ENCODE results near the gene TRIM59.

DNA sequence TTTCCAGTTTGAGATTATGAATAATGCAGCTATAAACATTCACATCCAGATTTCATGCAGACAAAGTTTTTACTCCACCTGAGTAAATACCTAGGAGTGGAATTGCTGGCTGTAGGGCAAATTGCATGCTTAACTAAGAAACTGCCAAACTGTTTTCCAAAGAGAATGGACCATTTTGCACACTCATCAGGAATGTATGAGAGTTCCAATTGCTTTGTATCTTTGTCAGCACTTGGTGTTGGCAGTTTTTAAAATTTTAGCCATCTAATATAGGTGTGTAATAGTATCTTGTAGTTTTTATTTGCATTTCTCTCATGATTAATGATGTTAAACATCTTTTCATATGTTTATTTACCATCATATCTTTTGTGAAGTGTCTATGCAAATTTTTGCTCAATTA, 40.6 kb upstream of the TRIM59 start:
- no peak for TF ChIP-seq EZH2 (IDR thresholded peaks at IDR 0.05)
- no peak for TF ChIP-seq POLR2AphosphoS5 (IDR thresholded peaks at IDR 0.05; ENCODE audit: borderline replicate concordance, low read depth, low read length)
- no peak for TF ChIP-seq FOXP2 (optimal IDR thresholded peaks at IDR 0.05; ENCODE audit: control extremely low read depth, extremely low read length, insufficient read depth)
